Choroid plexus epithelial cell (primary cell): Measurements from ENCODE around the gene ANO4.
A peak's percentile ranks its signal among the peaks of the same experiment; 100 is the strongest.
"Not testable (repeated sequence)": the region's sequence is repeated elsewhere in the genome, so short reads cannot be mapped to it uniquely, and the experiment has no call there.

Experiments used
- DNase-seq: peaks from one replicate; pipeline ENCODE4 v3.0.0-alpha.2; 2010; ENCODE audit warnings: low read depth
- H3K4me3 ChIP-seq: 2 replicates; pipeline ENCODE4 v1.5.1; 2011; ENCODE audit warnings: low read depth, mild to moderate bottlenecking, control low read depth, low read length, moderate library complexity
- CTCF ChIP-seq: conservative IDR thresholded peaks from 2 replicates; pipeline ENCODE4 v1.5.1; 2011; ENCODE audit warnings: low read depth, mild to moderate bottlenecking, control low read depth, inconsistent platforms, low read length, moderate library complexity

Gene ANO4

GRCh38 chr12:100932571-100932970 lies 138.0 kb downstream of the ANO4 start:
- DNase-seq: no peak
- no peak for TF ChIP-seq CTCF
- H3K4me3 ChIP-seq: no peak overlapping the region

- not testable (repeated sequence) for DNase-seq, H3K4me3 ChIP-seq
Observed at GRCh38 chr12:100933531-100933930, 139.0 kb downstream of the ANO4 start.

GRCh38 chr12:100935929-100936328 lies 141.4 kb downstream of the ANO4 start:
- DNase-seq: no peak
- H3K4me3 ChIP-seq: no peak overlapping the region
- TF ChIP-seq CTCF: no peak

GRCh38 chr12:100936661-100937060 lies 142.1 kb downstream of the ANO4 start:
- H3K4me3 ChIP-seq: no peak overlapping the region
- TF ChIP-seq CTCF: no peak
- DNase-seq: no peak

GRCh38 chr12:100940503-100940902 lies 145.9 kb downstream of the ANO4 start:
- DNase-seq: no peak
- no peak overlapping the region for H3K4me3 ChIP-seq
- no peak for TF ChIP-seq CTCF

GRCh38 chr12:100942984-100943749 lies 148.6 kb downstream of the ANO4 start:
- peak; percentile 24 for DNase-seq
- no peak for TF ChIP-seq CTCF
- H3K4me3 ChIP-seq: no peak overlapping the region

GRCh38 chr12:100951756-100952155 lies 157.2 kb downstream of the ANO4 start:
- no peak overlapping the region for H3K4me3 ChIP-seq
- DNase-seq: no peak
- no peak for TF ChIP-seq CTCF
